DMS153 (cell line): ENCODE data around the gene XYLB.
"Not testable (repeated sequence)": the region's sequence is repeated elsewhere in the genome, so short reads cannot be mapped to it uniquely, and the experiment has no call there.

ENCODE experiments used
- DNase-seq: peaks from one replicate; lab custom pipeline; 2025; lab: John Stamatoyannopoulos, UW

The XYLB gene

GRCh38 chr3:38396239-38396638 is 49.7 kb downstream of the XYLB start:
- no peak for DNase-seq

GRCh38 chr3:38396861-38397260 is 50.3 kb downstream of the XYLB start:
- no peak for DNase-seq

GRCh38 chr3:38397320-38397719 is 50.7 kb downstream of the XYLB start:
- DNase-seq = no peak

- DNase-seq = no peak
Measured at GRCh38 chr3:38401246-38401962, 54.8 kb downstream of the XYLB start.

GRCh38 chr3:38404286-38404685 is 57.7 kb downstream of the XYLB start:
- no peak for DNase-seq

GRCh38 chr3:38411591-38411990 is 65.0 kb downstream of the XYLB start:
- DNase-seq = no peak

GRCh38 chr3:38420758-38421157 is 74.2 kb downstream of the XYLB start:
- not testable (repeated sequence) for DNase-seq

GRCh38 chr3:38421679-38422336 is 75.2 kb downstream of the XYLB start:
- no peak for DNase-seq

GRCh38 chr3:38426798-38427426 is 80.3 kb downstream of the XYLB start:
- not testable (repeated sequence) for DNase-seq

- not testable (repeated sequence) for DNase-seq
Measured at GRCh38 chr3:38432871-38433658, 86.5 kb downstream of the XYLB start.

- DNase-seq = not testable (repeated sequence)
Measured at GRCh38 chr3:38433661-38434060, 87.1 kb downstream of the XYLB start.

- not testable (repeated sequence) for DNase-seq
Measured at GRCh38 chr3:38438436-38439069, 92.0 kb downstream of the XYLB start.

- DNase-seq = not testable (repeated sequence)
Measured at GRCh38 chr3:38443205-38443604, 96.6 kb downstream of the XYLB start.

GRCh38 chr3:38446085-38446686 is 99.6 kb downstream of the XYLB start:
- DNase-seq = no peak

GRCh38 chr3:38446812-38447211 is 100.2 kb downstream of the XYLB start:
- no peak for DNase-seq

GRCh38 chr3:38450853-38451252 is 104.3 kb downstream of the XYLB start:
- DNase-seq = no peak

- no peak for DNase-seq
Measured at GRCh38 chr3:38453075-38453912, 106.7 kb downstream of the XYLB start, which contains the start of gene ACVR2B. Gene ACVR2B, plus strand, starts transcription at chr3:38453890. Its CDS starts 433 bp downstream, at chr3:38454323.

- no peak for DNase-seq
Measured at GRCh38 chr3:38453913-38454177, 107.3 kb downstream of the XYLB start.

GRCh38 chr3:38454178-38454883 is 107.7 kb downstream of the XYLB start:
- no peak for DNase-seq
